Endothelial cell (in vitro differentiated cells): Measurements from ENCODE around the gene ACY1. TPM values are rescaled to one million over a fixed set of nuclear protein-coding genes. Genes with fewer than 3 reads are reported as not detected.
A peak's percentile ranks its signal among the peaks of the same experiment; 100 is the strongest.

ENCODE experiments used
- DNase-seq: peaks from one replicate; pipeline ENCODE4 v3.0.0; 2021; ENCODE audit warnings: low spot score
- H3K27ac Mint-ChIP-seq: one replicate; pipeline ENCODE4 v1.8.0; 2021; ENCODE audit warnings: mixed read lengths, inconsistent platforms; ENCODE audit not compliant: unreplicated experiment
- H3K27me3 Mint-ChIP-seq: one replicate; pipeline ENCODE4 v1.8.0; 2021; ENCODE audit warnings: mild to moderate bottlenecking, moderate library complexity, mixed read lengths, inconsistent platforms; ENCODE audit not compliant: unreplicated experiment
- H3K36me3 Mint-ChIP-seq: one replicate; pipeline ENCODE4 v1.8.0; 2021; ENCODE audit warnings: mild to moderate bottlenecking, low read depth, mixed read lengths, inconsistent platforms; ENCODE audit not compliant: unreplicated experiment
- H3K4me1 Mint-ChIP-seq: one replicate; pipeline ENCODE4 v1.8.0; 2021; ENCODE audit warnings: mild to moderate bottlenecking, mixed read lengths, inconsistent platforms; ENCODE audit not compliant: unreplicated experiment
- H3K4me3 Mint-ChIP-seq: one replicate; pipeline ENCODE4 v1.8.0; 2021; ENCODE audit warnings: mild to moderate bottlenecking, mixed read lengths, inconsistent platforms; ENCODE audit not compliant: unreplicated experiment
- H3K9me3 Mint-ChIP-seq: one replicate; pipeline ENCODE4 v1.8.0; 2021; ENCODE audit warnings: mixed read lengths, inconsistent platforms; ENCODE audit not compliant: unreplicated experiment
- CTCF ChIP-seq: fragments of 200-600 bp; sonication (generic); IDR thresholded peaks from one replicate; pipeline ENCODE4 v1.5.0; 2021; ENCODE audit warnings: antibody characterized with exemption; ENCODE audit not compliant: unreplicated experiment
- total RNA-seq: library from RNA; stranded (reverse); fragmentation: NEBNext Ultra II Directional; extraction: Animal tissue kit (Norgen Biotek cat#: 25700); gene quantifications from one replicate; pipeline ENCODE4 v1.2.1, GENCODE V29; 2021; ENCODE audit not compliant: unreplicated experiment

ACY1 gene
- total RNA-seq, 1 donor from 2014 or later, result 19.8 TPM

GRCh38 chr3:51941463-51941797 is 41.9 kb upstream of the ACY1 start:
- Mint-ChIP-seq H3K27ac (peak overlapping the region; percentile 34), H3K27me3 (peaks cover 6% of the 10 kb centered on the region), H3K4me3 (peak overlapping the region; percentile 90), H3K4me1 (peaks cover 20% of the 10 kb centered on the region), H3K36me3 (peaks cover 24% of the 10 kb centered on the region), H3K9me3 (no peaks in the 10 kb centered on the region)
- no peak for DNase-seq
- TF ChIP-seq CTCF, result no peak

DNA sequence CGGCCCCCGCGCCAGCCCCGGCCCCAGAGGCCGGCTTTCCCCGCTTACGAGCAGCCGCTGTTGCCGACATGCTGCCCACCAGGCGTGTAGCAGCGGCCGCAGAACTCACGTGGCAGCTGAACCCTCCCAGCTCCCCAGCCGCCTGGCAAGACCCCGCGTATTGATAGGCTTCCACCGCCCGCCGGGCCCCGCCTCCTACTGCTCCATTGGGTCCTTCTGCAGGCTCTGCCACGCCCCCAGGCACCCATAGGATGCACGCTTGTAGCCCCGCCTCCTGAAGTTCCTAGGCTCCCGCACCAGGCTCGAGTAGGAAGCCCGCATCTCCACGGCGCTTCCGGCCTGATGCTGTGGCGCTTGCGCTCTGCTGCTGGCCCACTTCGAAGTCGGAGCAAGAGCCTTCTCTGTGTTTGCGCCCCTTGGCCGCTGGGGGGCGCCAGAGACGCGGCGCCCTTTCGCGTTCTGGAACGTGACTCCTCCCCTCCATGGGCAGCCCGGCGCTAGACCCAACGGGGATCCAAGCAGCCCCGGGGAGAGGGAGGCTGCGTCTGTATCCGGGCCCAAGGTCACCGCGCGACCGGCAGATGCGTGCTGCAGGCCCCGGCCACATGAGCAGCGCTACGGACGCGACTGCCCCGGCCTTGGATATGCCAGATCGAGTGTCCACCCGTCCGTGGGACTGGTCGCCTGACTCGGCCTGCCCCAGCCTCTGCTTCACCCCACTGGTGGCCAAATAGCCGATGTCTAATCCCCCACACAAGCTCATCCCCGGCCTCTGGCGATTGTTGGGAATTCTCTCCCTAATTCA is 41.3 kb upstream of the ACY1 start, which contains the start of the genes PARP3 and RRP9:
PARP3 (plus strand) TSS at position 566 of the 805 bp plus-strand sequence. CDS start 993 bp downstream, outside the sequence.
RRP9 (minus strand) TSS at position 107 of the 805 bp plus-strand sequence; CDS start at position 70, 37 bp downstream.
- Mint-ChIP-seq H3K27ac (peak within 1 kb of the TSS; percentile 34), H3K36me3 (peaks cover 21% of the 10 kb centered on the region), H3K4me3 (peak within 1 kb of the TSS; percentile 90), H3K9me3 (no peaks in the 10 kb centered on the region), H3K27me3 (peaks cover 6% of the 10 kb centered on the region), H3K4me1 (peaks cover 20% of the 10 kb centered on the region)
- peak; percentile 100 for TF ChIP-seq CTCF
- DNase-seq, result peak; percentile 98

GRCh38 chr3:51942603-51943450 is 40.5 kb upstream of the ACY1 start:
- peaks cover 20% of the 10 kb centered on the region for H3K4me1 Mint-ChIP-seq
- peaks cover 16% of the 10 kb centered on the region for H3K36me3 Mint-ChIP-seq
- H3K4me3 Mint-ChIP-seq, result no peak overlapping the region
- no peak for TF ChIP-seq CTCF
- no peak for DNase-seq
- no peaks in the 10 kb centered on the region for H3K9me3 Mint-ChIP-seq
- peaks cover 6% of the 10 kb centered on the region for H3K27me3 Mint-ChIP-seq
- H3K27ac Mint-ChIP-seq, result no peak overlapping the region

GRCh38 chr3:51943451-51944391 is 39.6 kb upstream of the ACY1 start:
- Mint-ChIP-seq H3K27me3 (peaks cover 8% of the 10 kb centered on the region), H3K27ac (no peak overlapping the region), H3K4me1 (peaks cover 16% of the 10 kb centered on the region), H3K4me3 (no peak overlapping the region), H3K9me3 (no peaks in the 10 kb centered on the region), H3K36me3 (peaks cover 9% of the 10 kb centered on the region)
- no peak for DNase-seq
- TF ChIP-seq CTCF, result no peak
